H9 (cell line): ENCODE measurements around the gene MSH6. TPM values are rescaled to one million over a fixed set of nuclear protein-coding genes. Genes with fewer than 3 reads are reported as not detected.

Experiments used
- DNase-seq: peaks from one replicate; pipeline ENCODE4 v3.0.0-alpha.2; 2017
- H2AFZ ChIP-seq: one replicate; pipeline ENCODE4 v1.6.1; 2013; ENCODE audit warnings: mild to moderate bottlenecking, low read length, control low read depth, moderate library complexity
- H2AK5ac ChIP-seq: 2 replicates; pipeline ENCODE4 v1.6.1; 2013; ENCODE audit warnings: low read length, control low read depth, mixed read lengths; ENCODE audit not compliant: insufficient read length
- H2BK120ac ChIP-seq: one replicate; pipeline ENCODE4 v1.6.1; 2013; ENCODE audit warnings: low read depth, mild to moderate bottlenecking, low read length, control low read depth, inconsistent platforms; ENCODE audit not compliant: poor library complexity, severe bottlenecking
- H2BK12ac ChIP-seq: 2 replicates; pipeline ENCODE4 v1.6.1; 2013; ENCODE audit warnings: low read length, control low read depth, mixed read lengths, low read depth; ENCODE audit not compliant: insufficient read length
- H2BK15ac ChIP-seq: 2 replicates; pipeline ENCODE4 v1.6.1; 2013; ENCODE audit warnings: low read depth, low read length, control low read depth
- H2BK20ac ChIP-seq: one replicate; pipeline ENCODE4 v1.6.1; 2013; ENCODE audit warnings: low read depth, mild to moderate bottlenecking, low read length, control low read depth, inconsistent platforms; ENCODE audit not compliant: poor library complexity, severe bottlenecking
- H2BK5ac ChIP-seq: 2 replicates; pipeline ENCODE4 v1.6.1; 2013; ENCODE audit warnings: low read length, control low read depth, mixed read lengths; ENCODE audit not compliant: insufficient read length
- H3K14ac ChIP-seq: 2 replicates; pipeline ENCODE4 v1.6.1; 2013; ENCODE audit warnings: low read length, control low read depth; ENCODE audit not compliant: insufficient read depth
- H3K18ac ChIP-seq: 2 replicates; pipeline ENCODE4 v1.6.1; 2013; ENCODE audit warnings: low read depth, mild to moderate bottlenecking, mixed read lengths, low read length, control low read depth; ENCODE audit not compliant: insufficient read length
- H3K23ac ChIP-seq: 2 replicates; pipeline ENCODE4 v1.6.1; 2013; ENCODE audit warnings: low read length, control low read depth, mixed read lengths, low read depth; ENCODE audit not compliant: insufficient read length
- H3K23me2 ChIP-seq: 2 replicates; pipeline ENCODE4 v1.6.1; 2013; ENCODE audit warnings: low read depth, mild to moderate bottlenecking, mixed read lengths, low read length, control low read depth; ENCODE audit not compliant: insufficient read length, poor library complexity, severe bottlenecking
- H3K27ac ChIP-seq: 2 replicates; pipeline ENCODE4 v1.5.1; 2013; ENCODE audit warnings: low read length, control low read depth, mixed read lengths, low read depth; ENCODE audit not compliant: insufficient read length
- H3K27me3 ChIP-seq: 2 replicates; pipeline ENCODE4 v1.6.1; 2013; ENCODE audit warnings: low read length, control low read depth, inconsistent platforms; ENCODE audit not compliant: insufficient read depth
- H3K4ac ChIP-seq: 2 replicates; pipeline ENCODE4 v1.6.1; 2013; ENCODE audit warnings: low read depth, mild to moderate bottlenecking, control low read depth, inconsistent platforms, low read length, moderate library complexity
- H3K4me1 ChIP-seq: 2 replicates; pipeline ENCODE4 v1.6.1; 2013; ENCODE audit warnings: low read length, control low read depth, inconsistent platforms; ENCODE audit not compliant: insufficient read depth
- H3K4me2 ChIP-seq: 2 replicates; pipeline ENCODE4 v1.6.1; 2013; ENCODE audit warnings: low read length, control low read depth, mixed read lengths; ENCODE audit not compliant: insufficient read length, insufficient read depth
- H3K56ac ChIP-seq: 2 replicates; pipeline ENCODE4 v1.6.1; 2013; ENCODE audit warnings: low read depth, mild to moderate bottlenecking, mixed read lengths, low read length, control low read depth; ENCODE audit not compliant: insufficient read length
- H3K79me1 ChIP-seq: 2 replicates; pipeline ENCODE4 v1.6.1; 2013; ENCODE audit warnings: low read depth, mild to moderate bottlenecking, moderate library complexity, low read length, control low read depth, inconsistent platforms; ENCODE audit not compliant: insufficient read depth, poor library complexity, severe bottlenecking
- H3K79me2 ChIP-seq: 2 replicates; pipeline ENCODE4 v1.6.1; 2013; ENCODE audit warnings: low read length, control low read depth, inconsistent platforms; ENCODE audit not compliant: insufficient read depth
- H3K9ac ChIP-seq: 2 replicates; pipeline ENCODE4 v1.6.1; 2013; ENCODE audit warnings: low read length, control low read depth, mixed read lengths; ENCODE audit not compliant: insufficient read length; ENCODE audit errors: extremely low read depth
- H3K9me3 ChIP-seq: one replicate; pipeline ENCODE4 v1.6.1; 2013; ENCODE audit warnings: low read depth, low read length, inconsistent platforms; ENCODE audit not compliant: control insufficient read depth
- H3T11ph ChIP-seq: one replicate; pipeline ENCODE4 v1.6.1; 2013; ENCODE audit warnings: mild to moderate bottlenecking, low read length, control low read depth, inconsistent platforms
- H4K20me1 ChIP-seq: one replicate; pipeline ENCODE4 v1.6.1; 2013; ENCODE audit not compliant: control insufficient read depth, insufficient read length, insufficient read depth
- H4K5ac ChIP-seq: 2 replicates; pipeline ENCODE4 v1.6.1; 2013; ENCODE audit warnings: low read depth, mild to moderate bottlenecking, mixed read lengths, low read length, control low read depth; ENCODE audit not compliant: insufficient read length
- H4K8ac ChIP-seq: replicated peaks from 2 replicates; pipeline ENCODE4 v1.6.1; 2013; ENCODE audit warnings: low read length, control low read depth, mixed read lengths, low read depth; ENCODE audit not compliant: insufficient read length
- H4K91ac ChIP-seq: 2 replicates; pipeline ENCODE4 v1.6.1; 2013; ENCODE audit warnings: low read depth, mild to moderate bottlenecking, moderate library complexity, mixed read lengths, low read length, control low read depth; ENCODE audit not compliant: insufficient read length
- H3K27ac Mint-ChIP-seq, 3 experiments: 2 replicates in 2 of 3; 3 replicates in 1 of 3; pipeline ENCODE4 v1.8.0; 2020 to 2021; ENCODE audit warnings: mixed read lengths in 3 of 3, mild to moderate bottlenecking in 1 of 3, moderate library complexity in 1 of 3
- H3K27me3 Mint-ChIP-seq: 2 replicates; pipeline ENCODE4 v1.8.0; 2021; ENCODE audit warnings: low read depth, mild to moderate bottlenecking, moderate library complexity, mixed read lengths
- H3K36me3 Mint-ChIP-seq, 3 experiments: 2 replicates in 2 of 3; 3 replicates in 1 of 3; pipeline ENCODE4 v1.8.0; 2020 to 2021; ENCODE audit warnings: low read depth in 3 of 3, mixed read lengths in 3 of 3; ENCODE audit not compliant: insufficient read depth in 1 of 3
- H3K4me1 Mint-ChIP-seq, 2 experiments: 2 replicates each; pipeline ENCODE4 v1.8.0; 2020; ENCODE audit warnings: mixed read lengths in 2 of 2
- H3K4me3 Mint-ChIP-seq, 2 experiments: 2 replicates in 1 of 2; 3 replicates in 1 of 2; pipeline ENCODE4 v1.8.0; 2020 to 2021; ENCODE audit warnings: mild to moderate bottlenecking in 2 of 2, mixed read lengths in 2 of 2, moderate library complexity in 1 of 2
- H3K9me3 Mint-ChIP-seq, 2 experiments: 2 replicates in 1 of 2; 3 replicates in 1 of 2; pipeline ENCODE4 v1.8.0; 2020; ENCODE audit warnings: mild to moderate bottlenecking in 2 of 2, mixed read lengths in 2 of 2, moderate library complexity in 1 of 2
- CTCF ChIP-seq: fragments of 200-600 bp; sonication (generic); conservative IDR thresholded peaks from 3 replicates; pipeline ENCODE4 v1.8.0; 2021; ENCODE audit warnings: antibody characterized with exemption, mild to moderate bottlenecking
- WGBS: extraction: QIAGEN DNeasy Blood & Tissue Kit; methylation state at CpG from one replicate; pipeline ENCODE4 v1.1.7; 2013; ENCODE audit warnings: missing lambda C conversion rate, low lambda C conversion rate, mixed read lengths; ENCODE audit not compliant: insufficient read length; ENCODE audit errors: extremely low coverage; 5-methylcytosine and 5-hydroxymethylcytosine counted together
- total RNA-seq: library from RNA; stranded (reverse); gene quantifications from 2 replicates; pipeline ENCODE4 v1.2.1, GENCODE V29; 2021

Gene MSH6
- total RNA-seq, 1 experiment from 2014 or later = 303 TPM

- no peak overlapping the region for H2AFZ ChIP-seq
- Mint-ChIP-seq H3K4me3 (no peak overlapping the region), H3K9me3 (peaks cover 0 to 6% of the 10 kb centered on the region in 2 experiments; a peak in 2 of 5 replicates), H3K4me1 (peaks cover 12% of the 10 kb centered on the region in 2 experiments), H3K27me3 (no peaks in the 10 kb centered on the region; the same call in 1 of the 2 replicates), H3K36me3 (peaks cover 0 to 10% (median 5%) of the 10 kb centered on the region in 3 experiments; a peak in 4 of 7 replicates), H3K27ac (no peak overlapping the region)
- H4K20me1 ChIP-seq = no peaks in the 10 kb centered on the region
- no peak overlapping the region for H2AK5ac ChIP-seq
- no peak overlapping the region for H2BK15ac ChIP-seq
- H3K9ac ChIP-seq = no peak overlapping the region
- H4K8ac ChIP-seq = no peak overlapping the region
- H3T11ph ChIP-seq = no peak overlapping the region
- no CpG with 5 or more reads among the region's 3 CpGs for WGBS
- no peaks in the 10 kb centered on the region for H3K4me1 ChIP-seq
- no peaks in the 10 kb centered on the region for H3K9me3 ChIP-seq
- H3K4me2 ChIP-seq = no peak overlapping the region
- H2BK12ac ChIP-seq = no peak overlapping the region
- no peak overlapping the region for H3K4ac ChIP-seq
- H3K18ac ChIP-seq = no peak overlapping the region
- no peak overlapping the region for H4K91ac ChIP-seq
- no peak overlapping the region for H3K56ac ChIP-seq
- H2BK120ac ChIP-seq = no peak overlapping the region
- H3K79me1 ChIP-seq = no peaks in the 10 kb centered on the region
- no peak overlapping the region for H4K5ac ChIP-seq
- H3K23me2 ChIP-seq = no peaks in the 10 kb centered on the region
- no peaks in the 10 kb centered on the region for H3K27me3 ChIP-seq
- no peak overlapping the region for H2BK20ac ChIP-seq
- no peak for TF ChIP-seq CTCF
- no peak overlapping the region for H2BK5ac ChIP-seq
- DNase-seq = no peak
- H3K14ac ChIP-seq = no peak overlapping the region
- no peak overlapping the region for H3K27ac ChIP-seq
- H3K23ac ChIP-seq = no peak overlapping the region
- no peaks in the 10 kb centered on the region for H3K79me2 ChIP-seq
Observed at GRCh38 chr2:47767497-47767844, 15.5 kb upstream of the MSH6 start.
